Smooth muscle cell of the brain vasculature (primary cell): ENCODE measurements around the gene DHPS.
"Not testable (repeated sequence)": the region's sequence is repeated elsewhere in the genome, so short reads cannot be mapped to it uniquely, and the experiment has no call there.

Source experiments
- DNase-seq: peaks from one replicate; pipeline ENCODE4 v3.0.0-alpha.2; 2012; ENCODE audit warnings: low read depth, low spot score

DHPS gene

DNA sequence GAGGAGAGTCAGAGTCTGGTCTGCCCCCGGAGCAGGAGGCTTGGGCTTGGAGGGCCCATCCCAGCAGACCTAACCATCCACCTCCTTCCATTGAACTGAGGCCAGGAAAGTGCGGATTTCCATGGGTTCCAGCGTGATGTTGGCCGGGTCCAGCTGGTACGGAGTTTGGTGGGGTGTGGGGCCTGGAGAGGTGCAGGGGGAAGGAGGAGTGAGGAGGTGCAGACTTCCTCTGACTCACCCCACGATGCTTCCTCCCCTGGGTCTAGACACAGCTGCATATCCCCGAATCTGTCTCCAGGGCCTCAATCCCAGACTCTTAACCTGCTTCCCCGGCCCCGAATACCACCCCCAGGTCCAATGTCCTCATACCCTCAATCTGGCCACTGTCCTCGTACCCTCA is 35.1 kb downstream of the DHPS start:
- DNase-seq, result no peak

DNA sequence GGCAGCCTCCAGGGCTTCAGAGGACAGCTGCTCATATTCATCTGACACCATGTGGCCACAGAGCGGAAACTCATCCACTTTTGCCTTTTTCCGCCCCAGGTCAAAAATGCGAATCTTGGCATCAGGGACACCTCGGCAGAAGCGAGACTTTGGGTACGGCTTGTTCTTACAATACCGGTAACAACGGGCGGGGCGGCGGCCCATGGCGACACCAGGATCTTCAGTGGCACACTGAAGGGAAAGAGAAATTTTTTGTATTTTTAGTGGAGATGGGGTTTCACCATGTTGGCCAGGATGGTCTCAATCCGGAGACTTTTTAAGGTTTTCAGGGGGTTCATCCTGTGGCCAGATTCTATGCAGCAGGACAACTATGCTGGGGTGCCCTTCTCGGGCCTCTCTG is 38.0 kb downstream of the DHPS start:
- DNase-seq, result not testable (repeated sequence)

DNA sequence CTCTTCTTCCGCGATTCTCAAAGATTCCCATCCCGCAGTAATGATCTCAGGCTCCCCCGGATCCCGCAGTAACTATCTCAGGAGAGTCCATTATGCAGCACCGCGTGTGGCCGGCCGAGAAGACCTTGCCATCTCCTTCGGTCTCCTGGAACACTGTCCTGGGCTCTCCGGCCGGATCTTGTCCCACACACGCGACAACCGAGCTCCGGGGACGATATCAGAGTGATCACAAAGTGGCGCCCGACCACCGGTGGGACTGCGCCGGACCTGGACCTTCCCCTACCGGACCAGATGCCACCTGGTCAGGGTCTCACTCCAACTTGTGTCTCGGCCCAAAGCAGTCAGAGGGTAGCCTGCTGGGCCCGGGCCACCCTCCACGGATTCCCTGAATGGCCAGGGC is 39.2 kb downstream of the DHPS start:
- no peak for DNase-seq

DNA sequence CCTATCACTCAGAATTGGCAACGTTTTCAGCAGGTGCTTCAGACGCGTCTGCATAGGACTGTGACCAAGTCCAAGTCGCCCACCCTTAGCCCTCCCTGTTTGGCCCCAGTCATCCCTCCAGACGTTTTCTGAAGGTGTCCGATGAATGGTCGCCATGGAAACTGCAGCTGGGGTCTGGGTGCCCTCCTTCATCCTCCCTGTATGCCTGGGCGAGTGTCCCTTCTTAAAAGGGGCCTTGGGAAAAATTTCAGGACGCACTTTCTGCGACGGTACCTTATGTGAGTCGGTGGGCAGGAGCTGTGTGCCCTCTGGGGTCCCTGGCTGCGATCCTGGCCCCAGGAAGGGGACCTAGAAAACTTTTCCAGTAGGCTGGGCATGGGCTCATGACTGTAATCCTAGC is 40.2 kb downstream of the DHPS start:
- DNase-seq, result no peak

DNA sequence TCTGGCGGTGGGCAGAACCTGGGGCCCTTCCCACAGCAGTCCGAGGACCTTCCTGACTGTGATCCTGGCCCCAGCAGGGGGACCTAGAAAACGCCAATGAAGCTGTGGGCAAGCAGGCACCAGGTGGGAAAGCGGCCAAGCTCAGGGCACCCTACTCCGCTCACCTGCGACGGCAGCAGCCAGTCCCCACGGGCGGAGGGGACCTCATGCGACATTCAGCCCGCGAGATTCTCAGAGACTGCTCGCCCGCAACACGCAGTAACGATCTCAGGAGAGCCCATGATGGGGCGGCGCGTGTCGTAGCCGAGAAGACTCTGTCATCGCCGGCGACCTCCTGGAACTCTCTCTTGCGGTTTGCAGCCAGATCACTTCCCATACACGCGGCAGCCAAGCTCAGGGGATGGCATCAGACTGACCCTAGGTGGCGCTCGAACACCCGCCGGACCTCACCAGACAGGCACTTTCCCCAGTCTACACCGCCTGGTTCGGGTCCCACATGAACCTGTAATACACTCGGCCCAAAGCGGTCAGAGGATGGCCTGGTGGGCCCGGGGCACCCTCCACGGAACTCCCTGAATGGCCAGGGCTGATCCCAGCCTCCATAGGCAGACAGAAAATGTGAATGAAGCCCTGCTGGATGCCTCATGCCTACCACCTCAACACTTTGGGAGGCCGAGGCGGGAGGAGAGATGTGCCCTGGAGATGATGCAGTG is 41.6 kb downstream of the DHPS start:
- DNase-seq, result peak; percentile 33

DNA sequence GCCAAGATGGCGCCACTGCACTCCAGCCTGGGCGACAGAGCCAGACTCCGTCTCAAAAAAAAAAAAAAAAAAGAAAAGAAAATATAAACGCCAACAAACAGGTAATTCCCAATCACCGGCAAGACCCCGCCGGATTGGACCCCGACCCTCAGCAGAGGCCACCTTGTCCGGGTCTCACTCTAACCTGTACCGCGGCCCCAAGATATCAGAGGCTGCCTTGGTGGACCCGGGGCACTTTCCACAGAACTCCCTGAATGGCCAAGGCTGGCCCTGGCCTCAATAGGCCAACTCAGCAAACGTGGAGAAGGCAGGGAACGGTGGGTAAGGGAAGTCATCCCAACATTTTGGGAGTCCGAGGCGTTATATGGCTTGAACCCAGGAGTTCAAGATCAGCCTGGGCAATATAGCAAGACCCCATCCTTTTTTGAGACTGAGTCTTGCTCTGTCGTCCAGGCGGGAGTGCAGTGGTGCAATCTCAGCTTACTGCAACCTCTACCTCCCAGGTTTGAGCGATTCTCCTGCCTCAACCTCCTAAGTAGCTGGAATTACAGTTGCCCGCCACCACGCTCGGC is 43.0 kb downstream of the DHPS start:
- DNase-seq, result no peak

DNA sequence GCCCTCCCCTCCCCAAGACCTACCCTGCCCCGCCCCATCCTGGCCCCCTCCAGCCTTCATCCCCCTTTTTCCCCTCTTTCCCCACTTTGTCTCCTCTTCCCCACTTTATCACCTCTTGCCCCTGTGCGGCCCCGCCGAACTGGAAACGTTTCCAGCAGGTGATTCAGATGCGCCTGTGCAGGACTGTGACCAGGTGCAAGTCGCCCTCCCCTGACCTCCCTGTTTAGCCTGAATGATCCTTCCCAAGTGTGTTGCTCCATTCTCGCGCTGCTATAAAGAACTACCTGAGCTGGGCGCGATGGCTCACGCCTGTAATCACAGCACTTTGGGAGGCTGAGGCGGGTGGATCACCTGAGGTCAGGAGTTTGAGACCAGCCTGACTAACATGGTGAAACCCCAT is 45.0 kb downstream of the DHPS start:
- no peak for DNase-seq

DNA sequence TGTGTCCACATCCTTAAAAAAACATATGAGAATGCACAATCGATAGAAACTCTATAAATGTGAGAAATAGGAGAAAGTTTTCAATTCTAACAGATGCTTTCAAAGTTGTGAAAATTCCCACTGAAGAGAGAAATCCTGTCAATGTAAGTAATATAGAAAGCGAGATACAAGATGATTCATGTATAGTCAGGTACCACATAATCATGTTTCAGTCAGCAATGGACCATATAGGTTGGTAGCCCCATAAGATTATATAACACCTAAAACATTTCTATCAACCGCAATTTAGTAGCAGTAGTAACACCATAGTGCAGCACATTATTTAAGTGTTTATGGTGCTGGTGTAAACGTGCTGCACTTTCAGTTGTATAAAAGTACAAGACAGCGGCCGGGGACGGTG is 52.5 kb downstream of the DHPS start:
- no peak for DNase-seq

DNA sequence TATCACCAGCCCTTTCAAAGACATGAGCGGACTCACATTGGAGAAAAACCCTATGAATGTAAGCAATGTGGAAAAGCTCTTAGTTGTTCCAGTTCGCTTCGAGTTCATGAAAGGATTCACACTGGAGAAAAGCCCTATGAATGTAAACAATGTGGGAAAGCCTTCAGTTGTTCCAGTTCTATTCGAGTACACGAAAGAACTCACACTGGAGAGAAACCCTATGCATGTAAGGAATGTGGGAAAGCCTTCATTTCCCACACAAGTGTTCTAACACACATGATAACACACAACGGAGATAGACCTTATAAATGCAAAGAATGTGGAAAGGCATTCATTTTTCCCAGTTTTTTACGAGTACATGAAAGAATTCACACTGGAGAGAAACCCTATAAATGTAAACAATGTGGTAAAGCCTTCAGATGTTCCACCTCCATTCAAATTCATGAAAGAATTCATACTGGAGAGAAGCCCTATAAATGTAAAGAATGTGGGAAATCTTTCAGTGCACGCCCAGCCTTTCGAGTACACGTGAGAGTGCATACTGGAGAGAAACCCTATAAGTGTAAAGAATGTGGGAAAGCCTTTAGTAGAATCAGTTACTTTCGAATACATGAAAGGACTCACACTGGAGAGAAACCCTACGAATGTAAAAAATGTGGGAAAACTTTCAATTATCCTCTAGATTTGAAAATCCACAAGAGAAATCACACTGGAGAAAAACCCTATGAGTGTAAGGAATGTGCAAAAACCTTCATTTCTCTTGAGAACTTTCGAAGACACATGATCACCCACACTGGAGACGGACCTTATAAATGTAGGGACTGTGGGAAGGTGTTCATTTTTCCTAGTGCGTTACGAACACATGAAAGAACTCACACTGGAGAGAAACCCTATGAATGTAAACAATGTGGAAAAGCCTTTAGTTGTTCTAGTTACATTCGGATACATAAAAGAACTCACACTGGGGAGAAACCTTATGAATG is 53.3 kb downstream of the DHPS start:
- DNase-seq, result no peak

DNA sequence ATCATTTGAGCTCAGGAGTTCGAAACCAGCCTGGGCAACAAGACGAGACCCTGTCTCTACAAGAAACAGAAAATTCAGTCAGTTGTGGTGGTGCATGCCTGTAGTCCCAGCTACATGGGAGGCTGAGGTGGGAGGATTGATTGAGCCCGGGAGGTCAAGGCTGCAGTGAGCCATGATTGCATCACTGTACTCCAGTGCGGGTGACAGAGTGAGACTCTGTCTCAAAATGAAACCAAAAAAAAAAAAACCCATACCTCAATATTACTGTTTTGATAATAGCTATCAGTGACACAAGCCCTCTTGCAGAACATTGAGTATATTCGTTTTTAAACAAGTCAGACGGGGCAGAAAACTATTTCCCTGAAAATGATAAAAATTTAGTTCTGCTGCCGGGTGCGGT is 54.7 kb downstream of the DHPS start:
- no peak for DNase-seq
